ENCODE results near the gene PLEKHM3. TPM values are rescaled to one million over a fixed set of nuclear protein-coding genes. Genes with fewer than 3 reads are reported as not detected.

The PLEKHM3 gene
- total RNA-seq, 2 experiments from 2014 or later: 4.9 to 5.4 TPM

- ChIA-PET CTCF (no interaction called here), POLR2A (no interaction called here)
- Mint-ChIP-seq H3K27me3 (no peaks in the 10 kb centered on the region), H3K27ac (no peak overlapping the region), H3K36me3 (ENCODE audit: low read depth) (no peaks in the 10 kb centered on the region), H3K4me3 (no peak overlapping the region), H3K9me3 (no peaks in the 10 kb centered on the region), H3K4me1 (peaks cover 5% of the 10 kb centered on the region)
- DNase-seq: no peak
Observed at GRCh38 chr2:207869784-207870778, 155.2 kb downstream of the PLEKHM3 start.

GRCh38 chr2:207868855-207869596, 156.3 kb downstream of the PLEKHM3 start:
- Mint-ChIP-seq H3K27me3 (no peaks in the 10 kb centered on the region), H3K9me3 (no peaks in the 10 kb centered on the region), H3K36me3 (ENCODE audit: low read depth) (no peaks in the 10 kb centered on the region), H3K4me3 (no peak overlapping the region), H3K4me1 (peaks cover 5% of the 10 kb centered on the region), H3K27ac (no peak overlapping the region)
- DNase-seq: no peak
- ChIA-PET POLR2A (no interaction called here), CTCF (interaction anchor here (0.9 kb wide), 1 partner anchor 16 kb away, joined by 3 read pairs; no protein-coding TSS in a partner anchor)

- DNase-seq: no peak
- ChIA-PET CTCF (no interaction called here), POLR2A (no interaction called here)
- Mint-ChIP-seq H3K4me3 (no peak overlapping the region), H3K27me3 (no peaks in the 10 kb centered on the region), H3K9me3 (no peaks in the 10 kb centered on the region), H3K27ac (no peak overlapping the region), H3K4me1 (peaks cover 5% of the 10 kb centered on the region), H3K36me3 (ENCODE audit: low read depth) (no peaks in the 10 kb centered on the region)
Observed at GRCh38 chr2:207867905-207868304, 157.4 kb downstream of the PLEKHM3 start.

GRCh38 chr2:207867056-207867455, 158.3 kb downstream of the PLEKHM3 start:
- Mint-ChIP-seq H3K27me3 (no peaks in the 10 kb centered on the region), H3K36me3 (ENCODE audit: low read depth) (no peaks in the 10 kb centered on the region), H3K9me3 (no peaks in the 10 kb centered on the region), H3K4me1 (peaks cover 5% of the 10 kb centered on the region), H3K27ac (no peak overlapping the region), H3K4me3 (no peak overlapping the region)
- DNase-seq: no peak
- ChIA-PET CTCF (no interaction called here), POLR2A (no interaction called here)

- Mint-ChIP-seq H3K27me3 (no peaks in the 10 kb centered on the region), H3K9me3 (no peaks in the 10 kb centered on the region), H3K27ac (no peak overlapping the region), H3K4me1 (peaks cover 5% of the 10 kb centered on the region), H3K4me3 (no peak overlapping the region), H3K36me3 (ENCODE audit: low read depth) (no peaks in the 10 kb centered on the region)
- DNase-seq: no peak
- ChIA-PET CTCF (no interaction called here), POLR2A (no interaction called here)
Observed at GRCh38 chr2:207865210-207865609, 160.1 kb downstream of the PLEKHM3 start.

GRCh38 chr2:207863345-207863744, 162.0 kb downstream of the PLEKHM3 start:
- Mint-ChIP-seq H3K4me1 (no peaks in the 10 kb centered on the region), H3K9me3 (no peaks in the 10 kb centered on the region), H3K4me3 (no peak overlapping the region), H3K36me3 (ENCODE audit: low read depth) (no peaks in the 10 kb centered on the region), H3K27me3 (no peaks in the 10 kb centered on the region), H3K27ac (no peak overlapping the region)
- POLR2A ChIA-PET: no interaction called here
- CTCF ChIA-PET: no interaction called here
- no peak for DNase-seq

GRCh38 chr2:207861789-207862188, 163.5 kb downstream of the PLEKHM3 start:
- Mint-ChIP-seq H3K9me3 (no peaks in the 10 kb centered on the region), H3K36me3 (ENCODE audit: low read depth) (no peaks in the 10 kb centered on the region), H3K4me3 (no peak overlapping the region), H3K4me1 (no peaks in the 10 kb centered on the region), H3K27me3 (no peaks in the 10 kb centered on the region), H3K27ac (no peak overlapping the region)
- ChIA-PET CTCF (no interaction called here), POLR2A (no interaction called here)
- no peak for DNase-seq

GRCh38 chr2:207860685-207861084, 164.6 kb downstream of the PLEKHM3 start:
- Mint-ChIP-seq H3K4me3 (no peak overlapping the region), H3K9me3 (no peaks in the 10 kb centered on the region), H3K27ac (no peak overlapping the region), H3K4me1 (no peaks in the 10 kb centered on the region), H3K27me3 (no peaks in the 10 kb centered on the region), H3K36me3 (ENCODE audit: low read depth) (no peaks in the 10 kb centered on the region)
- CTCF ChIA-PET: no interaction called here
- POLR2A ChIA-PET: no interaction called here
- no peak for DNase-seq

- no peaks in the 10 kb centered on the region for H3K4me1 Mint-ChIP-seq
- H3K27me3 Mint-ChIP-seq: no peaks in the 10 kb centered on the region
- ChIA-PET POLR2A (no interaction called here), CTCF (no interaction called here)
- no peaks in the 10 kb centered on the region for H3K9me3 Mint-ChIP-seq
- H3K4me3 Mint-ChIP-seq: no peak overlapping the region
- no peak for DNase-seq
- H3K27ac Mint-ChIP-seq: no peak overlapping the region
- H3K36me3 Mint-ChIP-seq (ENCODE audit: low read depth): no peaks in the 10 kb centered on the region
Observed at GRCh38 chr2:207855591-207855990, 169.7 kb downstream of the PLEKHM3 start.

GRCh38 chr2:207854484-207855440, 170.6 kb downstream of the PLEKHM3 start:
- POLR2A ChIA-PET: no interaction called here
- Mint-ChIP-seq H3K36me3 (ENCODE audit: low read depth) (no peaks in the 10 kb centered on the region), H3K4me1 (no peaks in the 10 kb centered on the region), H3K4me3 (no peak overlapping the region), H3K27ac (no peak overlapping the region), H3K9me3 (no peaks in the 10 kb centered on the region), H3K27me3 (no peaks in the 10 kb centered on the region)
- CTCF ChIA-PET: no interaction called here
- DNase-seq: no peak

GRCh38 chr2:207852791-207853190, 172.5 kb downstream of the PLEKHM3 start:
- DNase-seq: no peak
- Mint-ChIP-seq H3K27ac (no peak overlapping the region), H3K4me3 (no peak overlapping the region), H3K27me3 (no peaks in the 10 kb centered on the region), H3K4me1 (no peaks in the 10 kb centered on the region), H3K36me3 (ENCODE audit: low read depth) (no peaks in the 10 kb centered on the region), H3K9me3 (no peaks in the 10 kb centered on the region)
- ChIA-PET CTCF (no interaction called here), POLR2A (no interaction called here)

- Mint-ChIP-seq H3K4me1 (no peaks in the 10 kb centered on the region), H3K9me3 (no peaks in the 10 kb centered on the region), H3K36me3 (ENCODE audit: low read depth) (no peaks in the 10 kb centered on the region), H3K27me3 (no peaks in the 10 kb centered on the region), H3K27ac (no peak overlapping the region), H3K4me3 (no peak overlapping the region)
- ChIA-PET POLR2A (no interaction called here), CTCF (no interaction called here)
- DNase-seq: no peak
Observed at GRCh38 chr2:207849443-207849842, 175.9 kb downstream of the PLEKHM3 start.

- H3K27me3 Mint-ChIP-seq: no peaks in the 10 kb centered on the region
- no peaks in the 10 kb centered on the region for H3K4me1 Mint-ChIP-seq
- H3K9me3 Mint-ChIP-seq: no peaks in the 10 kb centered on the region
- no peak overlapping the region for H3K27ac Mint-ChIP-seq
- CTCF ChIA-PET: no interaction called here
- H3K4me3 Mint-ChIP-seq: no peak overlapping the region
- no peak for DNase-seq
- H3K36me3 Mint-ChIP-seq (ENCODE audit: low read depth): no peaks in the 10 kb centered on the region
- POLR2A ChIA-PET: no interaction called here
Observed at GRCh38 chr2:207848545-207848928, 176.8 kb downstream of the PLEKHM3 start.

Data from activated CD4-positive, alpha-beta memory T cell treated with anti-CD3 and anti-CD28 coated beads, Interleukin-2, amount 10 ng/mL, durations not matched to agents 7 days and 5 days (primary cell).